Fibroblast of villous mesenchyme (primary cell): ENCODE results near the gene ACCSL. TPM values are rescaled to one million over a fixed set of nuclear protein-coding genes. Genes with fewer than 3 reads are reported as not detected.

Experiments used
- DNase-seq: peaks from one replicate; pipeline ENCODE4 v3.0.0-alpha.2; 2010; ENCODE audit warnings: low read depth
- H3K4me3 ChIP-seq: 2 replicates; pipeline ENCODE4 v1.5.1; 2011; ENCODE audit warnings: low read depth, mild to moderate bottlenecking, low read length
- CTCF ChIP-seq: IDR thresholded peaks from 2 replicates; pipeline ENCODE4 v1.5.1; 2012; ENCODE audit warnings: low read depth, mild to moderate bottlenecking, low read length; ENCODE audit not compliant: insufficient read depth
- total RNA-seq: library from RNA; depleted of rRNA; stranded (reverse); fragments of >200 nt; gene quantifications from 2 replicates; pipeline ENCODE4 v1.2.3, GENCODE V29; 2012

The ACCSL gene
- total RNA-seq, 1 donor: under 0.01 TPM

- peak; percentile 51 for TF ChIP-seq CTCF
- peak within 1 kb of the TSS; percentile 72 for H3K4me3 ChIP-seq
- peak; percentile 88 for DNase-seq
These were observed 18.3 kb downstream of the ACCSL start, which contains the start of gene ACCS for GRCh38 chr11:44065841-44066731. TSS of gene ACCS (plus strand) at chr11:44066270. CDS start at chr11:44067628, 1,358 bp downstream.

- H3K4me3 ChIP-seq: peak overlapping the region; percentile 72
- peak; percentile 65 for DNase-seq
- no peak for TF ChIP-seq CTCF
These were observed 19.0 kb downstream of the ACCSL start for GRCh38 chr11:44066732-44067141.

GRCh38 chr11:44067266-44067665 is 19.5 kb downstream of the ACCSL start:
- no peak overlapping the region for H3K4me3 ChIP-seq
- no peak for TF ChIP-seq CTCF
- no peak for DNase-seq

GRCh38 chr11:44068180-44068579 is 20.4 kb downstream of the ACCSL start:
- TF ChIP-seq CTCF: no peak
- no peak for DNase-seq
- H3K4me3 ChIP-seq: no peak overlapping the region

GRCh38 chr11:44071157-44071556 is 23.4 kb downstream of the ACCSL start:
- H3K4me3 ChIP-seq: no peak overlapping the region
- DNase-seq: no peak
- TF ChIP-seq CTCF: no peak

GRCh38 chr11:44072757-44073658 is 25.2 kb downstream of the ACCSL start:
- H3K4me3 ChIP-seq: no peak overlapping the region
- DNase-seq: no peak
- TF ChIP-seq CTCF: no peak
